Body of pancreas (tissue), 4 donors: Measurements from ENCODE around the gene ZYG11A.

ENCODE experiments used
- POLR2A ChIP-seq, 3 donors: fragments of 450-650 bp; IDR thresholded peaks; one replicate each; pipeline ENCODE4 v1.6.1; 2016; ENCODE audit warnings: antibody characterized with exemption in 3 of 3, mild to moderate bottlenecking in 2 of 3
- TF ChIP-seq, protein P1 (sequence below), 7 experiments: fragments of 450-650 bp in 4 of 7; fragments of 200-600 bp in 3 of 7; sonication (generic) in 3 of 7; IDR thresholded peaks; one replicate each; pipeline ENCODE4 v1.5.1; 2016 to 2019; ENCODE audit warnings: antibody characterized with exemption in 7 of 7

DNA sequence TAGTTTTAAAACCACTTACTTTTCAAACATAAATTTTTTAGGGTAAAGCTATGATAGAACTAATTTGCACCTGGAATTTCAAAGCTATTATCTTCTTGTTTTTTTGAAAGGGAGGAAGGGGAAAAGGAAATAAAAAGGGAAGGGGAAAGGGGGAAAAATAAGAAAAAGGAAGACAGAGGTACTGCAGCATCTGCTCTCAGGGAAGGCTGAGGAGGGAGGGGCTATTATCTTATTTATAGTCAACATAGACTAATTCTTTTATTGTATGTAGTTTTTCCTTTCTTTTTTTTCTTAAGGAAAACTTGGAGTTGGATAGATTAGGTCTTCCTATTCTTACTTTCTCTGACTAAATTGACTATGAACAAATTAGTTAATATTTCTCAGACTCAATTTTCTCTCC is 41.5 kb upstream of the ZYG11A start:
- TF ChIP-seq POLR2A (IDR thresholded peaks at IDR 0.05) = no peak
- TF ChIP-seq, protein P1, sequence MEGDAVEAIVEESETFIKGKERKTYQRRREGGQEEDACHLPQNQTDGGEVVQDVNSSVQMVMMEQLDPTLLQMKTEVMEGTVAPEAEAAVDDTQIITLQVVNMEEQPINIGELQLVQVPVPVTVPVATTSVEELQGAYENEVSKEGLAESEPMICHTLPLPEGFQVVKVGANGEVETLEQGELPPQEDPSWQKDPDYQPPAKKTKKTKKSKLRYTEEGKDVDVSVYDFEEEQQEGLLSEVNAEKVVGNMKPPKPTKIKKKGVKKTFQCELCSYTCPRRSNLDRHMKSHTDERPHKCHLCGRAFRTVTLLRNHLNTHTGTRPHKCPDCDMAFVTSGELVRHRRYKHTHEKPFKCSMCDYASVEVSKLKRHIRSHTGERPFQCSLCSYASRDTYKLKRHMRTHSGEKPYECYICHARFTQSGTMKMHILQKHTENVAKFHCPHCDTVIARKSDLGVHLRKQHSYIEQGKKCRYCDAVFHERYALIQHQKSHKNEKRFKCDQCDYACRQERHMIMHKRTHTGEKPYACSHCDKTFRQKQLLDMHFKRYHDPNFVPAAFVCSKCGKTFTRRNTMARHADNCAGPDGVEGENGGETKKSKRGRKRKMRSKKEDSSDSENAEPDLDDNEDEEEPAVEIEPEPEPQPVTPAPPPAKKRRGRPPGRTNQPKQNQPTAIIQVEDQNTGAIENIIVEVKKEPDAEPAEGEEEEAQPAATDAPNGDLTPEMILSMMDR (IDR thresholded peaks at IDR 0.05) = no peak
